NCI-H2171 treated with DMSO at 0.1 percent for 48 hours (cell line): ENCODE results near the gene HESX1.

ENCODE experiments used
- DNase-seq: peaks from one replicate; lab custom pipeline; 2025; lab: John Stamatoyannopoulos, UW

Gene HESX1

GRCh38 chr3:57166660-57167059 is 33.1 kb downstream of the HESX1 start:
- no peak for DNase-seq

GRCh38 chr3:57165641-57166040 is 34.1 kb downstream of the HESX1 start:
- no peak for DNase-seq

- peak; percentile 42 for DNase-seq
These were observed 34.9 kb downstream of the HESX1 start, which contains the start of gene IL17RD for GRCh38 chr3:57164657-57165573. TSS of gene IL17RD (minus strand) at chr3:57165353. CDS start at chr3:57165286, 67 bp downstream.

- no peak for DNase-seq
These were observed 35.5 kb downstream of the HESX1 start for GRCh38 chr3:57164217-57164656.

- DNase-seq: no peak
These were observed 36.0 kb downstream of the HESX1 start for GRCh38 chr3:57163751-57164150.

GRCh38 chr3:57161915-57162314 is 37.9 kb downstream of the HESX1 start:
- DNase-seq: no peak

- peak; percentile 16 for DNase-seq
These were observed 38.8 kb downstream of the HESX1 start for GRCh38 chr3:57160765-57161538.

GRCh38 chr3:57160076-57160764 is 39.6 kb downstream of the HESX1 start:
- no peak for DNase-seq

GRCh38 chr3:57158813-57159738 is 40.7 kb downstream of the HESX1 start:
- no peak for DNase-seq

- DNase-seq: no peak
These were observed 41.5 kb downstream of the HESX1 start for GRCh38 chr3:57158325-57158724.

- DNase-seq: no peak
These were observed 42.2 kb downstream of the HESX1 start for GRCh38 chr3:57157545-57157944.

GRCh38 chr3:57155310-57155643 is 44.5 kb downstream of the HESX1 start:
- no peak for DNase-seq

- no peak for DNase-seq
These were observed 45.1 kb downstream of the HESX1 start for GRCh38 chr3:57154470-57155309.

GRCh38 chr3:57152151-57153143 is 47.3 kb downstream of the HESX1 start:
- no peak for DNase-seq

- DNase-seq: no peak
These were observed 48.0 kb downstream of the HESX1 start for GRCh38 chr3:57151749-57152148.

GRCh38 chr3:57151021-57151449 is 48.7 kb downstream of the HESX1 start:
- peak; percentile 1 for DNase-seq

GRCh38 chr3:57150113-57150581 is 49.6 kb downstream of the HESX1 start:
- no peak for DNase-seq
